CD4-positive, alpha-beta T cell treated with Interleukin-4 for 4 hours (primary cell): ENCODE results near the gene JCAD.

ENCODE experiments used
- DNase-seq: peaks from one replicate; pipeline ENCODE4 v3.0.0-alpha.2; 2020

The JCAD gene

DNA sequence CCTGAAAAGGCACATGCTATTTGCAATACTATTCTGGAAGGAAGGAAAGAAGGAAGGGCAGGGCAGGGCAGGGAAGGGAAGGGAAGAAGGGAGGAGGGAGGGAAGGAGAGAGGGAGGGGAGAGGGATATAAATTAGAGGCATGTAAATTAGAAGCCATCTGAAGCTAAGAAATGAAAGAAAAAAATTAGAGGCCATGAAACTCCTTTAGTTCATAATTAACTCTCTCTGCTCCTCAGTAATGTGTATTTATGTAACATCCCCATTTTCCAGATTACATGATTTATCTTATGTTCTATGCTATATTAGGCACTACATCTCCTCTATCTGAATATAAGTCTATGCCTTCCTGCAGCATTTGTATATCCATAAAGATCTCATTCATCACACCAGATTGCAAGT lies 12.7 kb upstream of the JCAD start:
- no peak for DNase-seq

DNA sequence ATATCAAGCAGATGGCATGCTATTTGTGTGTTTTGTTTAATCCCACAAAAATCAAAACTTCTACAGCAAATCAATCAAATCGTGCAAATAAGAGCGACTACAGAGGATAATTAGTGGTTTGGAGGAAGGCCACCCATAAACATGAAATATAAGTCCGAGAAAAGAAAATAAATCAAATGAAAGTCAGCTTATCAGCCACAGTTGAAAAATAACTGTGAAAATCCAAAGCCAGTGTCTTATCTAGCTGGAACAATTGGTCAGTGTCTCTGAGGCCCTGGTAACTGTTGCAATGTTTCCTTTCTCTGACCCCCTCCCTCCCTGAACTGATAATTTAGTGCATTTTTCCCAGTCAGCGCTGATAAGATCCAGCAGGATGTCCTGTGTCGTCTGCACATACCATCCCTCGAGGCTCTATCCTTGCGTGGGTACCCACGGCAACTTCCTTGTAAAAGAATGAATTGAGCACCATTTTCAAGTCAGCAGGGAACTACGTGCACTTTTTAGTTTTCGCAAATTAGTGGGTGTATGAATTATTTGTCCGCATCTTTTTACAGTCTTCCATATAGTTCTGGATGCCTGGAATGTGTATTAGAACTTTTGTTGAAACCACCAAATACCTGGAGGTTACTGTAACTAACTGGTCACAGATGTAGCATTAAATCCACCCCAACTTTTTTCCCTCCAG lies 10.8 kb upstream of the JCAD start:
- DNase-seq = no peak

DNA sequence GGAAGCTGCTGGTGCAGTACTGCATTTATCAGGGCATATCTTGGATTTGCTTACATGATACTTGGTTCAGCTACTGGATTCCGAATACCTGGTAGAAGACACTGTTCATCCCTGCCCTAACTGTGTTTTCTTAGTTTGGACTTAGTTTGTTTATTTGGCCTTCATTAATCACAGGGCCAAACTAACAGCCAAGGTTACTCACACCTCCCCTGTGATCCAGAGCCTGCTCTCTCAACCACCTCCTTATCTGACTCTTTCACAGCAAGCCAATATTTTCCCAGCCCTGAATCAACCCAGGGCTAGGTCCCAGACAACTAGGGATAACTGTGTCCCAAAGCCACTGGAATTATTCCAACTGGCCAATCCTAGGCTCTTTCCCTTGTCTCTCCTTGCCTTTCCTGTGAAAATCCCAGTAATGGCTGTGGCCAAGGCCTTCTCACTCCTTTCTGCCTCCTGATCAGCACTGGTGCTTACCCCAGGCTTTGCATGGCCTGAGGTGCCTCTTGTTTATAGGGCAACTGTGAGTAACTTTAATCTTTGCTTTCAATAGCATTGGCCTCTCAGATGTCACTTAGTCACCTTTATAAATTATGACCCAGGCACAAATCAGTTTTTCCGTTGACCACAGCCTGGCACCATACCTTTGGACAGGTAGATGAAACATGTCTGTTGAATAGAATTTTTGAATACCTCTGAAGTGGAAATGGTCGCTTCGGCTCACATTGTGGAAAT lies 9.3 kb upstream of the JCAD start:
- no peak for DNase-seq

DNA sequence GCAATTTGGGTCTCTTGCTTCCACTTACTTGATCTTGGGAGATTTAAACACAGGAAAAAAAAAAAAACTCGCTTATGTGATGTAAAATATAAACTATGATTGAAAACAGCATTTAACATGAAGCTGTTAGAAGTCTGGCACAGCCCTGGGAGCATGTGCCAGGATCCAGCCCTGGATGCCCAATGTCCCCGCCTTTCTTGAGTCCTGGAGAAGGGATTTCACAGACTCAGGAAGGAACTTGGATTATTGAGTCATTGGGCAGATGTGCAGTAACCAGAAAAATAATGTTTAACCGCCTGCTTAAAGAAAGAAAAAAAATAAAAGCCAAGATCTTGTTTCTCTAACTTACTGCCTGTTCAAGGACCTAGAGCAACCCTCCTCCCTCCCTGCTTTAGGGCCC lies 3.7 kb upstream of the JCAD start:
- no peak for DNase-seq

GRCh38 chr10:30062582-30062981 lies 3.2 kb upstream of the JCAD start:
- DNase-seq = no peak

DNA sequence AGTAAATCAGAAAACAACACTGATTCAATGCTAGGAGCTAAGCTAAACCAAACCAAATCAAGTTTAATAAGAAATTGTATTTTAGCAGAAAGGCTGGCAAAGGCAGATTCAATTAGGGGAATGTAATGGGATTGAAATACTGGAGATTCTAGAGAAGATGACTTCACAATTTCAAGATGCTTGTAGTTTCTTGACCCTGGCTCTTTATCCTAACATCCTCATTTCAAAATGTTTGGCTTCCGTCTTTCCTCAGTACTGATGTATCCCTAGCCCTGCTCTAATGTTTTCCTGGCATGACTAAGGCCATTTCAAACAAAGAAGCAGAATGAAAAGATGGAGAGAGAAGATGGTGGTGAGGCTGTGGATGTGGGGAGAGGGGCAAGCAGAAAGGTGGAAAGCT lies 2.7 kb upstream of the JCAD start:
- no peak for DNase-seq

- DNase-seq = no peak
Observed at GRCh38 chr10:30058570-30059132, 735 bp downstream of the JCAD start.

- no peak for DNase-seq
Observed at GRCh38 chr10:30057894-30058556, 1.4 kb downstream of the JCAD start.

DNA sequence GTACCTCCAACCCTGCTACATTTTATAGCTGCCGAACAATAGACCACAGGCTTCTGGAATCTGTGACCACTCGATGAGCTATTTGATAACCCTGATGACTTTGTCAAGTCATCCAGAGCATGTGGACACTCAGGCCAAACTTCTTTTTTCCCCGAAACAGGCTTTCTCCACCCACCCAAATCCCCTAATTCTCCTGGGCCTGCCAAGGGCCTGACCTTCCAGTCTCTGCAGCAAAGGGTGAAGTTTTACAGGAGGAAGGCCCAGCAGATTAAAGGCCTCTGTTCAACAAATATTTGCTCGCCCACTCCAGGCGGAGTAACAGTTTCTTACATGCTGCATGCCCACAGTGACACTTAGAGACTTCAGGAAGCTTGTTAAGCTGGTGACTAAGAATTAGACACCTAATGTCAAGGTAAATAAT lies 2.0 kb downstream of the JCAD start:
- no peak for DNase-seq

DNA sequence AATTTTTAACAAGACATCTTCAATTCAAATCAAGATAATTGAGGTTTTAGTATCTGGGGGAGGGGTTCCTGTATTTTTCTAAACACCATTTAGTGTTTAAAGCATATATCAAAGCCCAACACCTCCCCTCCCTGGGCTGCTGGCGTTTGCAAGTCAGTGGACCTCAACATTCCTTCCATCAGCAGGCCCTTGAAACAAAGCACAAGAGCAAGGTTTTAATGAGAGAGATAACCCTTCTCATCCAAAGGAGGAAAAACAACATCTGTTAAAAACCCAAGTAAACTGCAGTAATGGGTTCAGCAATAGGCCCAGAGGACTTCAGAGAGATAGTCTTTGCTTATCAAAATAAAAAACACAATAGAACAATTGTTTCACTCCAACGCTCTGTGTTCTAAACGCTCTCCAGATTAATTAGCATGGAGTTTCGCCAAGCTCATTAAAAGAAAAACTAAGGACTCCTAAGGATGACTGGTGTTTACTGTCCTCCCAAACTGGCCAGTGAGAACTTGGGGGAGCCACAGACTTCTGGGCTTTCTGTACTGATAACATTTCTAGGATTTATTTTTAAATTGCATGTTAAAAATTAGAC lies 2.5 kb downstream of the JCAD start:
- no peak for DNase-seq

GRCh38 chr10:30056281-30056680 lies 3.1 kb downstream of the JCAD start:
- no peak for DNase-seq

- DNase-seq = no peak
Observed at GRCh38 chr10:30055226-30055662, 4.1 kb downstream of the JCAD start.

DNA sequence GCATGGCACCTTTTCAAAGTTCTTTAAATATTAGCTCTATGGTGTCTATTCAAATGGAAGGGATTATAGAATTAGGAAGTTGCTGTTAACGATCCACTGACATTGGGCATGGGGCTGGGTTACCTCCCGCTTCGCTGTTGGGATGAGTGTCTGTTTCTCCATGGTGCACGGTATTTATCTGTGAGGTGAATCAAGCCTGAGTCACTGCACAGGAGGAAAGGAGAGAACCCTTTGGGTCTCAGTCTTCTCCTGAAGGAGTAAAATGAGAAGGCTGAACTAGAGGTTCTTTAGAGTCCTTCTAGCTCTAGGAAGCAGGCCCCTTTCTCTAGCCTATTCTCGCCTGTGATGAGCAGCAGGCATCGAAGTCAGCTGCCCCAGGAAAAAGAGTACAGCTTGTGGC lies 7.3 kb downstream of the JCAD start:
- no peak for DNase-seq

DNA sequence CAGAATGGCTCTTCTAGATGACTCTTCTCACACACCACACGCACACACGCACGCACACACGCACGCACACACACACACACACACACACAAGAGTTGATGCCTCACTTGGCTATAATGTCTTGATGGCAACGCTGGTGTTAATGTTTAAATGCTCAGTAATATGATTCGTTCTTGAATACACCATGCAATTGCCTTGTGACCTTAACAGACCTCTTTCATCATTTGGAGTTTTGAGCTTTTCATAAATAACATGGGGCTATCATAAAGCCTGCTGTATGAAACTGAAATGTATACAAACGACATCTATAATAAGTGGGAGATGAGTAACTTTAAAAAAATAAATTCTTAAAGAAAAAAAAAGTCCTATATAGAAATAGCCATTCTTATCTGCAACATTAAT lies 8.2 kb downstream of the JCAD start:
- no peak for DNase-seq

DNA sequence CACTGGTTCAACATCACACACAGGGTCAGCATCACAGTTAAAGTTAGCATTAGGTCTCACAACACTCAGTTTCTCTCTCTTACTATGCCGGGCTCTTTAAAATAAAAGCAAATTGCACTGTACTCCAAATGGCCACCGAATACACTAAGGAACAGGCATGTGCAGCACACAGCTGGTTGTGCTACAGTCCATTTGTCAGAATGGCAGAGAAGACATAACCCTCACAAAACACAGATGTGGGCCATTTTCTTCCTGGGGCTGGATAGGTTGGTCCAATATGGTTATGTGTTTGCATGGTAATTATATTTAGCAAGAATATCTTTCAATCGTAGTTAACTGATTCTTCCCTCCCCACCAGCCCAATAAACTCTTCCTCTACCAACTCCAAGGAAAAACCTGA lies 9.0 kb downstream of the JCAD start:
- no peak for DNase-seq

DNA sequence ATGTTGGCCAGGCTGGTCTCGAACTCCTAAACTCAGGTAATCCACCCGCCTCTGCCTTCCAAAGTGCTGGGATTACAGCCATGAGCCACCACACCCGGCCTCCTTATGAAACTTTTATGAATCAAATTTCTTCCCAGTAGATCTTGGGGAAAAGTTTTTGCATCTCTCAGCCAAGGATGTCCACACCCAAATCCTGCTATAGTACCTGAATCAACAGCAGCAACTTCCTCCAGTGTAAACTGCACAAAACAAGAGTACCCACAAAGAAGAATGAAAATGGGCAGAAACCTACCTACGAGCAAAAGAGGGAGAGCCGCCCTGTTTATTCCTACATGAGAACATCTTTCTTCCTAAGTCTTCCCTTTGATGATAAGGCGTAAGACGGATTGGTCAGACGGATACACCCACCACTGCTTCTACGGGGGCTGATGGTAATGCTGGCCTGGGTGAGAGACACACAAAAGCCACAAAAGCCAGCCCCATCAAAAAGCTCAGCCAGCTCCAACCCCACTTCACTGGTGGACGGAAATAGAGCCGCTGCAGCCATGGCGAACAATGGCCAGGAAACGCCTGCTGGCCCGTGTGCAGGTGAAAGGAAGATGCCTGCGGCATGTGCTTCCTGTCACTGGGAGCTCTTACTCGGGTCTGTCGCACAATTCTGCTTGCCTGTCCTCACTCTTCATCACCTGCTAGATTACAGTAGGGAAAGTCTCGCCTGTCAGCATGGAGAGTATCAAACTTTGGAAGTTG lies 10.4 kb downstream of the JCAD start:
- no peak for DNase-seq

- DNase-seq = peak; percentile 6
Observed at GRCh38 chr10:30047924-30048531, 11.4 kb downstream of the JCAD start.

DNA sequence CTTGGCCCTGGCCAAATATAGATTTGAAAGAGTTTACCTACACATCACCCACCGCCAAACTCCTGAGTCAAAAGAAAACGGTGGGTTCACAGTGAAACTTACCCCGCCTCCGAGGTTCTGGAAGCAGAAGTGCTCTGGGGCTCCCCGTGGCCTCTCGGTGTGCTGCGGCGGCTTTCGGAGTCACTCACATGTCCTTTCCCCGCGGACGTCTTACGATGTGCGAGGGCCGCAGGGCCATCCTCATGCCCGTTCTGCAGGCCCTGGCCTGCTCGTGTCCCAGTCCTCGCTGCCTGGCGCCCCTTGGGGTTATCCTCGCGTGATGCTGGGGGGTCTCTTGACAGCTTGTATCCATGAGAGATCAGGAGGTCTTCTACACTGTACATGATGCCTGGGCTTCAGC lies 12.0 kb downstream of the JCAD start:
- no peak for DNase-seq

GRCh38 chr10:30046476-30046875 lies 12.9 kb downstream of the JCAD start:
- no peak for DNase-seq

DNA sequence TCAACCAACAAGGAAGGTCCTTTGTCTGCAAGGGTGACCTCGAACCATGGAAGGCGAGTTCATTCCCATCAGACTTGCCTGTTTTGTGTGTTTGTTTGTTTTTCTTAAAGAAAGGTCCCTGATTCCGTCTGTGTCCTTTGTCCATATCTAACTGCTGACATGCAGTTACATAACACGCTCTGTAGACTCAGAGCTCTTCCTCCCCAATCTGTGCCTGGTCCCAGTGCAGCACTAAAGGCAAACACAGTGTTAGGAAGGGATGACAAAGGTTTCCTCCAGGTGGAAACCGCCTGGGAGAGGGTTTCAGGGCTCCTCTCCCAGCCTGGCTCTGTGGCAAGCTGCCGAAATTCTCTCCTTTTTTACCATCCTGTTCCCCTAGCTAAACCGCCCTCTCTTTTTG lies 13.4 kb downstream of the JCAD start:
- no peak for DNase-seq

- DNase-seq = no peak
Observed at GRCh38 chr10:30043476-30044270, 15.7 kb downstream of the JCAD start.
